ENCODE results near the gene ARL14.
"Not testable (repeated sequence)": the region's sequence is repeated elsewhere in the genome, so short reads cannot be mapped to it uniquely, and the experiment has no call there.

ARL14 gene

DNA sequence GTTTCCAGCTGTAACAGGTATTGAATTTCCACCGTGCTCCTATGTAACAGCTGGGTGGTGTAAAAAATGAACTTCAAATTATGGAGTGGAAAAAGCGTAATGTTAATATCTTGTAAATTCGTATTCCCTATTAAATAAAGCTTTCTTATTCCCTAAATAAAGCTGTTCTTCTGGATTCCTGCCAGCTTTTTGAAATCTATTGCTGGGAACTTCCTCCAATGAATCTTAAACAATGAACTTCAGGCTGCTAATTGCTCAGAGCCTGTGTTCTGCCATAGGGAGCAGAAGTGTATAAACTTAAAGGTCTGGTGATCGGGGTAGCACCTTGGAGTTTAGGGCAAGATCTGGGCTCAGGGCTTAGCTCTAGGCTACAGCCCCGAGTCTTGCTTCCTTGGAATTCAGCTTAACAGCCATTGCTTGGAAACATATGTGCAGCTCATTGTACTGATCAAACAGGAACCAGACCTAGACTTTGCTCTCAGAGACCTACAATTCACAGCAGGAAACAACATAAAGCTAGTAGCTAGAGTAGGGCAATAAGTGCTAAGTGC lies 1.4 kb downstream of the ARL14 start:
- DNase-seq, result no peak

DNA sequence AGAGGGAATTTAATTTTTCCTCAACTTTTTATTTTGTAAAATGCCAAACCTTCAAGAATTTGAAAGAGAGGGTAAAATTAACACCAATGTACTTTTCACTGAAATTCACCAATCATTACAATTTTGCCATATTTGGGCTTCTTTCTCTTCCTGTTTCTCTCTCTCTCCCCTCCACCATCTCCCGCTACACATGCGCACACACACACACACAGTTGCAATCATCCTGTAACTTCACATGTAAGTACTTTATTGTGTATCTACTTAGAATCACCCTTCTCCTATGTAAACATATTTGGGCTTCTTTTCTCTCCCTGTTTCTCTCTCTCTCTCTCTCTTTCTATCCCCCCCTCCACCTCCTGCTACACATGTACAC lies 7.4 kb downstream of the ARL14 start:
- DNase-seq, result no peak

DNA sequence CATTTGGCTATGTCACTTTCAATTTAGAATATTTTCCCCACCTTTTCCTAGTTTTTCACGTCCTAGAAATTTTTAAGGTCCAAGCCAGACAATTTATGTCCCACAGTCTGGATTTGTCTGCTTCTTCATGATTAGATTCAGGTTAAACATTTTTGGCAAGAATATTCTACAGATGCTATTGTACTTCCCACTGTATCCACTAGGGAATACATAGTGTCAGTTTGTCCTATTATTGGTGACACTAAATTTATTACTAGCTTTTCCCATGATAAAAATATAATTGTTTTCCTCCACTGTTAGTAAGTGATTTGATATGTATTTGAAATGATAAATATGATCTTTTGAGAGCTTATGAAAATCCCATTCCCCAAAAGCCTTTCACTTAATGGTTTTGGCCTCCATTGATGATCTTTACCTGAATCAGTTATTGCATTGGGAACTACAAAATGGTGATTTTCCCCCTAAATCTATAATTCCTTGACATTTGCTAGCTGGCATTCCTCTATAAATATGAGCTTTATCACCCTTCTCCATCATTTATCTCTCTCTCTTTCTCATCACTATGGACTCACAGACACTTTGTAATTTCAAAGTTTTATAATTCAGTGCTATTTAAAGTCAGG lies 8.3 kb downstream of the ARL14 start:
- DNase-seq, result no peak

DNA sequence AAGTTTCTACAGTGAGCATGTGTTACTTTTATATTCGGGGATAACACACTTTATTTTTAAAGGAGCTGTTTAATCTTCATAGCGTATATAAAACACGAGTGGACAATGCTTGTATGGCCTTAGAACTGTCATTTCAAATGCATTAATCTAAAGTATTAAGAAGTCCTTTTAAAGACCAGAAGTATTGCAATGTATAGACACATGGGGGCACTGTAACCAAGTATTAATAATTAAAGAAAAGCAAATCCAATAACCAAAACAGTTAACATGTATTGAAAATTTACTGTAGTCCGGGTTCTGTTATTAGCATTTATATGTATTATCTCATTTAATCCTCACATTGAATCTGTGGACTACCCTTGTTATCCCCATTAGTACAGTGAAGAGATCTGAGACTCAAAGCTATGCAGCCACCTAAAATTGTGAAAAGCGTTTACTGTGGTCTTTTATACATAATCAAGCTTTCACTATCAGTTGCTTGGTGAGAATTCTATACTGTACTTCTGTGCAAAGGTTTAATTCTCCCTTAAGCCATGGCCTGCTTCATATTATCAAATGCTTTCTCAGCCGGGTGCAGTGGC lies 10.1 kb downstream of the ARL14 start:
- DNase-seq, result peak; percentile 15

DNA sequence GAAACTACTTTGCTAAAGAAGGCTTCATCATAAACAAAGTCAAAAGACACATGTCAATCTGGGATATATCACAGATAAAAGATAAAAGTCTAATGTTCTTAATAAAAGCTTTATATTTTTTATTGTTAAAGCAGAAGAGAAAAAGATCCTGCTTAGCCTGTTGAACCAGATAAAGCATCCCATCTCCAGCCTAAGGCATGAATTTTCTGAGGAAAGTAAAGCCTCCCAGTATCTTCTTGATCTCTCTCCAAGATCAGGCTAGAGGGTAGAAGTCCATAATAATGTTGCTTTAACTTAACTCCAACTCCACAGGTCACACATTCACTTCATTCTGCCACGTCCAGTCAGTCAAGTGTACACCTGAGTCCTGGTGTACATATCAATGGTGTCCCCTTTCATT lies 14.2 kb downstream of the ARL14 start:
- DNase-seq, result no peak

DNA sequence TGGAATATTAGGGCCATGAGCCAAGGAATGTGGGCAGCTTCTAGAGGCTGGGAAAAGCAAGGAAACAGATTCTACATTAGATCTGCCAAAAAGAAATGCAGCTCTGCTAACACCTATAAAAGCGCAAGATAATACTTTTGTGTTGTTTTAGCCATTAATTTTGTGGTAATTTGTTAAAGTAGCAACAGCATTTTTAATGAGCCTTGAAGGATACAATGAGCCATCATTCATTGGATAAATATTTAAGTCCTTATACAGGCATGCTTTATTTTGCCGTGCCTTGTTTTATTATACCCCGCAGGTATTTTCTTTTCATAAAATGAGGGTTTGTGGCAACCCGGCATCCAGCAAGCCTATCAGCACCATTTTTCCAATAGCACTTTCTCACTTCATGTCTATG lies 15.0 kb downstream of the ARL14 start:
- no peak for DNase-seq

DNA sequence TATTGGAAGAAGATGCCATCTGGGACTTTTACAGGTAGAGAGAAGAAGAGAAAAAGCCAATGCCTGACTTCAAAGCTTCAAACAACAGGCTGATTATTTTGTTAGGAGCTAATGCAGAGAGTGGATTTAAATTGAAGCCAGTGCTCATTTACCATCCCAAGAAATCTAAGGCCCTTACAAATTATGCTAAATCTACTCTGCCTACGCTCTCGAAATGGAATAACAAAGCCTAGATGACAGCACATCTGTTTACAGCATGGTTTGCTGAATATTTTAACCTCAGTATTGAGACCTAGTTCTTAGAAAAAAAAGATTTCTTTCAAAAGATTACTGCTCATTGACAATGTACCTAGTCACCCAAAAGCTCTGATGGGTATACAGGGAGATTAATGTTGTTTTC lies 16.2 kb downstream of the ARL14 start:
- no peak for DNase-seq

DNA sequence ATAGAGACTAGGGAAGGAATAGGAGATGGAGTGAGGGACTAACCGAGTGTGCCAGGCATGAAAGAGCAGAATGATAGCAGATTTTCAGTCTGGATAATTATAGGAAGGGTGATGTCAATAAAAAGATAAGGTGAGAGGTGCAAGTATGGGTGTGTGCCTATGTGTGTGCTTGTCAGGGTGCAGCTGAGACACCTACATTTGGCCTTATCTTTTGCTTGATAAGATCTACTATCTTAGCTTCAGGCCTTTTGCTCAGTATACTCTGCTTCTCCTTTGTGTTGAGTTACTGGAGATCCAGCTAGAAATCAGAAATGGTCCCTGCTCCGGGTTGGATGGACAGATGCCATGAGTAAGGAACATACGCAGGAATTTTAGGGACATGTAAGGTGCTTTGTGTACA lies 17.4 kb downstream of the ARL14 start:
- DNase-seq, result no peak

DNA sequence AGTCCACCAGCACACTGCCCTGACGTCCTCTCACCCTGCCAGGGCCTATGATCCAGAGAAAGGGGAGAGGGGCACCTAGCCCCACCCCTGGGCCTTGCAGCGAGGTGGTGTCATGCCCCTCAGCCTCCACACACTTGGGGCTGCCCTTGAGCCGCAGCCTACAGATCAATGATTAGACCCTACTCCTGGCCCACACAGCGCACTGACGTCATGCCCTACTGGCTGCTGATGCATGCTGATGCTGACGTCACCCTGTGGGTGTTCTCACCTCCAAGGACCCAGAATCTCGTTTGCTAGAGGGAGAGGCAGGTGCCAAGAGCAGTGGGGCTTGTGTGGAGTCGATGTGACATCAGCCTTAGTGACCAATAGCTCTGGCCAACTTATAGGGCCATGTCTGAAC lies 18.0 kb downstream of the ARL14 start:
- DNase-seq, result no peak

DNA sequence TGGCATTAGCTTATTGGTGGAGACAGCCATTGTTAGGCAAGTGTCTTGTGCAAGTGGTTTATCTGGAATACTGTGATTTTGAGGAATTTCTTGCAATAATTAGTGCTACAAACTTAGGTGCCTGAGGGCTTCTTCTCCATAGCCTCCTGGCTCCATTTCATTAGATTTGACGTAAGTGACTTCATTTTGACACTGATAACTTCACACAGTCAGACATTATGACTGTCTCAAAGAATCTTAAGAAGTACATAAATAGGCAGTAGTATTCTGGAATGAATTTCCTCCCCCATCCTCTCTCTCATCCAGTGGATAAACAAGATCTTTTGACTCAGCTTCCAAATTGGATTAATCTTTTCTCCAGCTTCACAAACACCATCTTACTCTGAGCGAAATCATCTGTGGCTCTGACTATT lies 19.0 kb downstream of the ARL14 start:
- no peak for DNase-seq

DNA sequence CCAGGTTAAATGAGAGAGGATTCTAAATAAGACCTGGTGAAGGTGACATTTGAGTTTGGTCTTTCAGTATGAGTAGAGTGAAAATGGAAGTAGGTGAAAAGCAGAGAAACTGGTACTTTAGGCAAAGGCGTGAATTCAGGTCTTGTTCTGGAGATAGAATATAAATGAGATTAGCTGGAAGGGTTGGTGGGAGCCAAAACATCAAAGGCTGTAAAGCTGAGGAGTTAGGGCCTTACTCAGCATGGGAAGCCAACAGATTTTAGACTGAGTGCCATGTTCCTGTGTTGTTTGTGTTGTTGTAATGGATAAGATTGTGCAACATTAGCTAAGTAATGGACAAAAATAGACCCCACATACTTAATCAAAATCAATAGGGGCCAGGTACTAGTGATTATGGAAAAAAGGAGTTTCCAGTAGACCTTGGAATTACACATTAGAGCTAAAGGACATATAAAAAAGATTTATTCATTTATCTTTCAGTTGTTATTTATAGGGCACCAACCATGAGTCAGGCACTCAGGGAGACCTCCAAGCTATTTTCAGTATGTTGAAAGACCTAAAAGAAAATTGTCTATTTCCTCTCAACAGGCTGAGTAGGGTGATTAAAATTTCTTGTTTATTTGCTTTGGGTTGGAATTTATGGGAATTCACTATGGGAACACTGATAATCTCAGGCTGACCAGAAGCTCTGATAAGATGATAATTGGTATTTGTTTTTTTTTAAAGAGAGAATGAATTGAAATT lies 20.8 kb downstream of the ARL14 start:
- peak; percentile 14 for DNase-seq

DNA sequence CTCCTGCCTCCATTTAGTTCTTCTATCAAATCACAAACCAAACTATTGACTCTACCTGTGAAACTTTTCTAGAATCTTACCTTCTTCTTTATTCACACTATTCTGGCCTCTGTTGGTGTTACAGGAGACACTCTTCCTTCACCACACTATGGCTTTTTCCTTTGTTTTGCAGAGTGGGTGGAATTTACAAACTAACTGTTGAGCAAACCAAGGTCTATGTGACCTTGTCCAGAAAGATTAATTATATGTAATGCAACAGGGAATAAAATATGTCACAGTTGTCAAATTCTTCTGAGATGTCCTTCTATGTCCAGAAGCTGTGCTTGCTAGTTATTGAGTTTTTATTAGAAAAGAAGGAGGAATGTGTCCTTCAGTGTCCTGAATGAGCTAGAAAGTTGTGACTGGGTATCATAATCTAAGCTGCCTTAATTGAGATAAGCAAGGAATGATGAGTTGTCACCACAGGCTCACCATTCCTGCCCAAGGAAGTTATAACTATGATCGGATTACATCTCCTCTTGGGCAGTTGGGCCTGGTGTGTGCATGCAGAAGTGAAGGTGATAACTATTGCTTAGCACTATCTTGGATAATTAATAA lies 21.7 kb downstream of the ARL14 start:
- no peak for DNase-seq

DNA sequence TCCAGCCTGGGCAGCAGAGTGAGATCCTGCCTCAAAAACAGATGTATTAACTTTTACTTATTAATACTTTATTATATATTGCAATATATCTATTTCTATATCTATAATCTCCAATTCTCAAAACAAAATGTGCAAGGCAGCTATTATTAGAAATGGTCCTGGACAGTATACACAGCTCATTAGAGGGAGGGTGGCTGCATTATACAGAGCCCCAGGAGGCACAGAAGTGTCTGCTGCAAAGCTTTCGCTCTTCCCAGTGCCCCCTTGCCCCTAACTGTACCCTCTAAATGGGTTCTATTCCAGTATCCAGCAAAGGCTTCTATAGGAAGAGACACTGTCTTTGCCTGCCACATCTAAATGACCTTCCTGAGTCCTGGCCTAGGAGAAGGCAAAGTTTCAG lies 24.5 kb downstream of the ARL14 start:
- DNase-seq, result no peak

DNA sequence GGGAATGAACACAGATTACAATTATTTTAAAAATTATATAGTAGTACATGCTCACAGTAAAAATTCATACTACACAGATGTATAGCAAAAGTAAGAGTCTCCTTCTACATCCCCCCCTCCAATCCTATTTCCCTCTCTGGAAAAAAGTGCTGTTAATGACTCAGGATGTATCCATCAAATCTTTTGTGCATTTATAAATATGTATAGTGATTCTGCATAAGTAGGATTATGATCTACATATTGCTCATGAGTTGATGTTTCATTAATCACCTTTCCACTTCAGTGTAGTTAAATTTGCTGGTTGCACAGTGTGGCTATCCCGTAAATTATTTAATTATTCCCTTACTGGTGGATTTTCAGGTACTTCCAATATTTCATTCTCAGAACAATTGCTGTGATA lies 25.3 kb downstream of the ARL14 start:
- no peak for DNase-seq

DNA sequence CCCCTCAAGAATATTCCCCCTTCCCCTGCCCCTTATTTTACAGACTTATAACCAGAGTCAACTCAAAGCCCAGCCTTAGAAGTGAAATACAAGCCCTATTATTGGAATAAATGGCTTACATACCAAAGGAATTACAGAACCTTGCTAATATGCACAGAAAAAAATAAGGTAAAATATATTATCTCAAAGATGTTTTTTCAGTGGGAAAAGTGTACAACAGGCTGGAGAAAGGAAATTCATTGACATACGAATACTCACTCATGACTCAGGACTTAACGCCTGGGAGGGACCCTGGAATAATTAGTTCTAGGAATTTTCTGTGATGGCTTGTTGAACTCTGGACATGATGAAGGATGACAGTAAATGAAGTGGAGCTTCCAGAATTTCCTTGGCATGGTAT lies 27.0 kb downstream of the ARL14 start:
- DNase-seq, result no peak

DNA sequence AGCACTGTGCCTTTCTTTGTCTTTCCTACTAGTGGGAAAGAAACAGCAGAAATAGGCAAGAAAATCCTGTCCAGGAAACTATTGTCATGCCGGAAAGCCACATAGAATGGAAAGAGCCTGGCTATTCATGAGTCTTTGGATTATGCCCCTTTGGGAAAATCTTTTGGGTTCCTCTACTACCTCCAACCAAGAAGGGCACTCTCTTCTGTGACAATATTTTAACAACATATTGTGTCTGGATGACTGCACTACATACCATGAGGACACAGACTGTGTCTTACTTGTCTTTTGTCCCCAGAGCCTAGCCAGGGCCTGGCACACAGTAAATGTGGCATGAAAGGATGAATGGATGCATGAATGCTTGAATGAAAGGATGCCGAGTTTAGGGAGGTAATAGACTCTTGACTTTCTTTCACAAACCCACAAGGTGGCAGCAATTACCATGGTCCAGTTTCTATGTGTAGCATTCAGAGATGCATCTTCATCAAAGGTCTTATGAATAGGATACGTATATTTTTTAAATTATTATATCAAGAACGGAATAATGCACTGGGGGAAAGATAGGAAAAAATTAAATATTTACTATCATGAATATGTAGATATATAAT lies 30.3 kb downstream of the ARL14 start:
- peak; percentile 28 for DNase-seq

DNA sequence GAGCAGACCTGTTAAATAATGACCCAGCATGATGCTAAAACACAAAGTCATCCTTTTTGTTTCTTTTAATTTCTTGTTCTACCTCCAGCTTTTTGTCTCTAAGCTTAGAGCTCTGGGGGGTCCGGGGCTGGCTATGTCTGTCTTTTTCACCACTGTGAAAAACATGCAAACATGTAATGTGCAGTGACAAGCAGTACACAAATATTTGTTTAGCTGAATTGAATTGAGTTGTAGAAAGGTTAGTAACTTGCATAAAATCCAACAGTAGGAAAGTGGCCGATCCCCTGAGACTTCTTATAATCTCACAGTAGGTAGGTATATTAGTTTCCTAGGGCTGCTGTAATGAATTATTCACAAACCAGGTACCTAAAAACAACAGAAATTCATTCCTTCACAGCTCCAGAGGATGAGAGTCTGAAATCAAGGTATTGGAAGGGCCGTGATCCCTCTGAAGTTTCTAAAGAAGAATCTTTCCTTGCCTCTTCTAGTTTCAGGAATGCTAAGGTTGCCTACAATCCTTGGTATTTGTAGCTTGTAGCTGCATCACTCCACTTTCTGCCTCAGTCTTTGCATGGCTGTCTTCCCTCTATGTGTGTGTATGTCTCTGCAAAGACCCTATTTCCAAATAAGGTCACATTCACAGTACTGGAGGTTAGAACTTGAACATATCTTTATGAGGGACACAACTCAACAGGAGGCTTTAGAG lies 32.7 kb downstream of the ARL14 start:
- DNase-seq, result no peak

DNA sequence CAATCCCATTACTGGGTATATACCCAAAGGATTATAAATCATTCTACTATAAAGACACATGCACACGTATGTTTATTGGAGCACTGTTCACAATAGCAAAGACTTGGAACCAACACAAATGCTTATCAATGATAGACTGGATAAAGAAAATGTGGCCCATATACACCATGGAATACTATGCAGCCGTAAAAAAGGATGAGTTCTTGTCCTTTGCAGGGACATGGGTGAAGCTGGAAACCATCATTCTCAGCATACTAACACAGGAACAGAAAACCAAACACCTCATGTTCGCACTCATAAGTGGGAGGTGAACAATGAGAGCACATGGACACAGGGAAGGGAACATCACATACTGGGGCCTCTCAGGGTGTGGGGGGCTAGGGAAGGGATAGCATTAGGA lies 36.2 kb downstream of the ARL14 start:
- not testable (repeated sequence) for DNase-seq

DNA sequence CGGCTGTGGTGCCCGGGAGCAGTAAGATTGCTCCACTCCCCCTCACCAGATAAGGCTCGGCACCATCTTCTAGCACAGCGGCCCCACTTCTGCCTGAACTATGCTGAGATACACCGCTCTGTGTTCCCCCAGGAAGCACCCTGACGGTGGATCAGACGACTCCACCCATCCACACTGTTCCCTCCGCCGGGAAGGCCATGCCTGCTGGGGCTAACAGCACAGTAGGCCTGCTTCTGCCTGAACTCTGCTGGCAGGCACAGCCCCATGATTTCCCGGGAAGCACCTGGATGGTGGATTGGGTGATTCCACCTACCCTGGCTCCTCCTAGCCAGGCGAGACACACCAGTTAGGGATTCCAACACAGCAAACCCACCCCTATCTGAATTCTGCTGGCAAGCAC lies 42.8 kb downstream of the ARL14 start:
- DNase-seq, result no peak

DNA sequence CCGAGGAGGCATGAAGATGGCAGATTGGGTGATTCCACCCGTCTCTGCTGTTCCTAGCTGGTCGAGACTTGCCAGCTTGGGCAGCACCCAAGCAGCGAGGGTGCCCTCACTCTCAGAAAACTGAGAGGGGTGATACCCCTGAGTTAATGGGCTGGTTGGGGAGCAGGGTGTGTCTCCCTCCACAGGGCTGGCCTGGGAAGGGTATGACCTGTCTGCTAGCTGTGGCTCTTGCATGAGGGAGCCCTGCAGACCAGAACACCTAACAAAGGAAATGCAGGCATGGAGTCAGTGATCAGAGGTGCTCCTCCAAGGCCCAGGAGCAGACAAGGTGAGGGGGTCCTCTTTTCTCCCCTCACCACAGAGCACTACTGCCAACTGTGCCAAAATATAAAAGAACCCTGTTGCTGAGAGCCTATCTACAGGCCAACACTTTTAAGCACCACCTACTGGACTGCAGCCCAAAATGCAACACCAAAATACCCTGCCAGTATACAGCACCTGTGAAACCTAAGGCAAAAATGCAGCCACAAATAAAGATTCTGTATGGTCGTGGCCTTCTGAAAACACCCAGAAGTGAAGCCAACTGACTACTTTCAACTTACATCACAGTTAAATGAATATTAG lies 43.3 kb downstream of the ARL14 start:
- DNase-seq, result no peak

DNA sequence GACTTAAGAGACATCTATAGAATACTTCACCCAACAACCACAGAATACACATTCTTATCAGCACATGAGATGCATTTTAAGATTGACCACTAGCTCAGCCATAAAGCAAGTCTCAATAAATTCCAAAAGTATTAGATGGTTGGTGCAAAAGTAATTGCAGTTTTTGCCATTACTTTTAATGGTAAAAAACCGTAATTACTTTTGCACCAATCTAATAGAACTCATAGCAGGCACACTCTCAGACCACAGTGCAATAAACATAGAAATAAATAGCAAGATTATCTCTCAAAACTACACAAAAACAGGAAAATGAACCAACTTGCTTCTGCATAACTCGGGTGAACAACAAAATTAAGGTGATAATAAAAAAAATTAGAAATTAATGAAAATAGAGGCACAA lies 45.4 kb downstream of the ARL14 start:
- DNase-seq, result no peak

DNA sequence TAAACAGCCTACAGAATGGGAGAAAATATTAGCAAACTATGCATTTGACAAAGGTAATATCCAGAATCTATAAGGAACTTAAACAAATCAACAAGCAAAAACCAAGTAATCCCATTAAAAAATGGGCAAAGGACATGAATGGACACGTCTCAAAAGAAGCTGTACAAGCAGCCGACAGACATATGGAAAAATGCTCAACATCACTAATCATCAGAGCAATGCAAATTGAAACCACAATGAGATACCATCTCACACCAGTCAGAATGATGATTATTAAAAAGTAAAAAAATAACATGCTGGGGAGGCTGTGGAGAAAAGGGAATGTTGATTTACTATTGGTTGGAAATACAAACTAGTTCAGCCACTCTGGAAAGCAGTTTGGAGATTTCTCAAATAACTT lies 48.4 kb downstream of the ARL14 start:
- no peak for DNase-seq
